Mesothelial cell of epicardium (in vitro differentiated cells): Measurements from ENCODE around the gene JMY. TPM values are rescaled to one million over a fixed set of nuclear protein-coding genes. Genes with fewer than 3 reads are reported as not detected.
A peak's percentile ranks its signal among the peaks of the same experiment; 100 is the strongest.

Experiments used
- DNase-seq, 2 experiments: peaks; one replicate each; pipeline ENCODE4 v3.0.0; 2021; ENCODE audit warnings: low spot score in 2 of 2; ENCODE audit not compliant: unreplicated experiment in 2 of 2
- H3K27ac Mint-ChIP-seq: 2 replicates; pipeline ENCODE4 v1.8.0; 2021; ENCODE audit warnings: mixed read lengths
- H3K27me3 Mint-ChIP-seq: 2 replicates; pipeline ENCODE4 v1.8.0; 2021; ENCODE audit warnings: low read depth, mixed read lengths
- H3K36me3 Mint-ChIP-seq: 2 replicates; pipeline ENCODE4 v1.8.0; 2021; ENCODE audit warnings: mixed read lengths
- H3K4me1 Mint-ChIP-seq: 2 replicates; pipeline ENCODE4 v1.8.0; 2021; ENCODE audit warnings: mixed read lengths
- H3K4me3 Mint-ChIP-seq: 2 replicates; pipeline ENCODE4 v1.8.0; 2021; ENCODE audit warnings: mild to moderate bottlenecking, moderate library complexity, mixed read lengths
- H3K9me3 Mint-ChIP-seq: 2 replicates; pipeline ENCODE4 v1.8.0; 2021; ENCODE audit warnings: mixed read lengths
- total RNA-seq: library from RNA; stranded (reverse); gene quantifications from 3 replicates; pipeline ENCODE4 v1.2.1, GENCODE V29; 2021
- TF ChIP-seq, protein P1 (sequence below): fragments of 200-600 bp; sonication (generic); IDR thresholded peaks from one replicate; pipeline ENCODE4 v1.5.0; 2021; ENCODE audit warnings: antibody characterized with exemption; ENCODE audit not compliant: unreplicated experiment

Gene JMY
- total RNA-seq, 1 donor from 2014 or later = 16.7 TPM

DNA sequence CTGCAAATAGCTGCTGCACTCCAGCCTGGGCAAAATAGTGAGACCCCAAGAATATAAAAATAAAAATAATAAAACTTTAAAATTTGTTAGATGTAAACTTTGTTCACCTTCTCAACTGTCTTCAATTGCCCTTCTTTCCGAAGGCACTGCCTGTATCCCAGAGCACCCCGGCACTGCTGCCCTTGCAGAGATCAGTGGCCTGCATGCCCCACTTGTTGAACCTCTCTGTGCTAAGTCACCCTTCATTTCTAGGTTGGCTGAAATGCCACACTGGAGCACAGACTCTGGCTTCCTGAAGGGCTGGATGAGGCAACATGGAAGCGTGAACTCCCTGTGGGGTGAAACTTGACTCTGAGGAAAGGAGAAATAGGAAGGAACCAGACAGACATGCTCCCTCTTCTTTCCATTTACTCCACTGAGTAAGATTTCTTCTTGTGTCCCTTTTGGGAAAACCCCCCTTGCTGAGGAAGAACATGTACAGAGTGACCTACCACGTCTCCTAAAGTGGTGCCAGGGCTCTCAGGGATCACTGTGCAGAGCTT, 8.4 kb upstream of the JMY start:
- H3K4me3 Mint-ChIP-seq = no peak overlapping the region
- H3K36me3 Mint-ChIP-seq = no peaks in the 10 kb centered on the region
- no peaks in the 10 kb centered on the region for H3K9me3 Mint-ChIP-seq
- H3K27me3 Mint-ChIP-seq = no peaks in the 10 kb centered on the region
- DNase-seq = no peak
- no peak overlapping the region for H3K27ac Mint-ChIP-seq
- TF ChIP-seq, protein P1, sequence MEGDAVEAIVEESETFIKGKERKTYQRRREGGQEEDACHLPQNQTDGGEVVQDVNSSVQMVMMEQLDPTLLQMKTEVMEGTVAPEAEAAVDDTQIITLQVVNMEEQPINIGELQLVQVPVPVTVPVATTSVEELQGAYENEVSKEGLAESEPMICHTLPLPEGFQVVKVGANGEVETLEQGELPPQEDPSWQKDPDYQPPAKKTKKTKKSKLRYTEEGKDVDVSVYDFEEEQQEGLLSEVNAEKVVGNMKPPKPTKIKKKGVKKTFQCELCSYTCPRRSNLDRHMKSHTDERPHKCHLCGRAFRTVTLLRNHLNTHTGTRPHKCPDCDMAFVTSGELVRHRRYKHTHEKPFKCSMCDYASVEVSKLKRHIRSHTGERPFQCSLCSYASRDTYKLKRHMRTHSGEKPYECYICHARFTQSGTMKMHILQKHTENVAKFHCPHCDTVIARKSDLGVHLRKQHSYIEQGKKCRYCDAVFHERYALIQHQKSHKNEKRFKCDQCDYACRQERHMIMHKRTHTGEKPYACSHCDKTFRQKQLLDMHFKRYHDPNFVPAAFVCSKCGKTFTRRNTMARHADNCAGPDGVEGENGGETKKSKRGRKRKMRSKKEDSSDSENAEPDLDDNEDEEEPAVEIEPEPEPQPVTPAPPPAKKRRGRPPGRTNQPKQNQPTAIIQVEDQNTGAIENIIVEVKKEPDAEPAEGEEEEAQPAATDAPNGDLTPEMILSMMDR = no peak
- H3K4me1 Mint-ChIP-seq = no peaks in the 10 kb centered on the region

GRCh38 chr5:79229357-79230174, 6.4 kb upstream of the JMY start:
- H3K4me3 Mint-ChIP-seq = no peak overlapping the region
- no peaks in the 10 kb centered on the region for H3K4me1 Mint-ChIP-seq

DNA sequence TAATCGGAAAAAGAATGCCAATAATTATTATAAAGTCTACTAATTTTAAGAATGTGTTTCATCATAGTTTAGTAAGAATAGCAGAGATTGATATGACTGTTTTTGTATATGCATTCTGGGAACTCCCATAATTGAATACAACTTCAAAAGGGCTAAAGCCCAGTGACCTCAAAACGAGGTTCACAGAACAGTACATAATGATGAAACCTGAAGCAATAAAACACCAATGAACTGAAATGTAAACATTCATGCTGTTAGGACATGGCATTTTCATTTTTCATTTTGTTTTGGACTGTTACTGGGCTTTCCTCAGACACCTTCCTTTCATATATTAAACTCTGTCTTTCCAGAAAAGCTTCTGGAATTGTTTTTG, 684 bp upstream of the JMY start:
- DNase-seq = no peak
- Mint-ChIP-seq H3K9me3 (no peaks in the 10 kb centered on the region), H3K27ac (peak overlapping the region; percentile 97), H3K27me3 (no peaks in the 10 kb centered on the region), H3K4me1 (peaks cover 20% of the 10 kb centered on the region), H3K36me3 (no peaks in the 10 kb centered on the region), H3K4me3 (peak overlapping the region; percentile 95)
- TF ChIP-seq, protein P1 = no peak

More at GRCh38 chr5:79229357-79230174, 6.4 kb upstream of the JMY start:
- DNase-seq = no peak
- H3K27ac Mint-ChIP-seq = no peak overlapping the region
- H3K36me3 Mint-ChIP-seq = no peaks in the 10 kb centered on the region
- no peaks in the 10 kb centered on the region for H3K9me3 Mint-ChIP-seq
- TF ChIP-seq, protein P1 = no peak
- H3K27me3 Mint-ChIP-seq = no peaks in the 10 kb centered on the region

GRCh38 chr5:79236362-79236969, 535 bp downstream of the JMY start:
- peak; percentile 26 to 68 for DNase-seq
- Mint-ChIP-seq H3K27ac (peak overlapping the region; percentile 94), H3K27me3 (no peaks in the 10 kb centered on the region), H3K4me3 (peak overlapping the region; percentile 95), H3K9me3 (no peaks in the 10 kb centered on the region), H3K36me3 (peaks cover 4% of the 10 kb centered on the region), H3K4me1 (peaks cover 30% of the 10 kb centered on the region)
- TF ChIP-seq, protein P1 = no peak

- H3K27me3 Mint-ChIP-seq = no peaks in the 10 kb centered on the region
- H3K4me3 Mint-ChIP-seq = peak overlapping the region; percentile 95
- H3K9me3 Mint-ChIP-seq = no peaks in the 10 kb centered on the region
- H3K4me1 Mint-ChIP-seq = peaks cover 36% of the 10 kb centered on the region
- TF ChIP-seq, protein P1 = no peak
- peaks cover 4% of the 10 kb centered on the region for H3K36me3 Mint-ChIP-seq
- peak; percentile 28 to 58 for DNase-seq
- H3K27ac Mint-ChIP-seq = peak overlapping the region; percentile 91
Observed at GRCh38 chr5:79236970-79237739, 1.2 kb downstream of the JMY start.
